Kidney (tissue), 14 donors: ENCODE data around the gene LMCD1. TPM values are rescaled to one million over a fixed set of nuclear protein-coding genes. Genes with fewer than 3 reads are reported as not detected.

Experiments
- DNase-seq, 5 donors: peaks; one replicate each; pipeline ENCODE4 v3.0.0-alpha.2; 2013 to 2020
- FAIRE-seq: peaks from 2 replicates; lab custom pipeline; 2012; peaks lifted over from hg19 to GRCh38; lab: Jason Lieb, UNC
- H3K27ac ChIP-seq, 2 donors: one replicate each; pipeline ENCODE4 v1.7.0; 2013; ENCODE audit warnings: low read depth in 2 of 2, low read length in 2 of 2, inconsistent platforms in 1 of 2
- H3K27me3 ChIP-seq: one replicate; pipeline ENCODE4 v1.7.1; 2013; ENCODE audit warnings: low read length, inconsistent platforms; ENCODE audit not compliant: control insufficient read depth, insufficient read depth
- H3K36me3 ChIP-seq, 3 donors: one replicate each; pipeline versions ENCODE4 v1.7.0 to v1.7.1; 2013; ENCODE audit warnings: low read length in 3 of 3, control low read depth in 1 of 3, inconsistent platforms in 1 of 3; ENCODE audit not compliant: insufficient read depth in 3 of 3, control insufficient read depth in 2 of 3
- H3K4me1 ChIP-seq, 3 donors: one replicate each; pipeline versions ENCODE4 v1.7.0 to v1.7.1; 2013; ENCODE audit warnings: low read length in 3 of 3, inconsistent platforms in 1 of 3, low read depth in 1 of 3; ENCODE audit not compliant: control insufficient read depth in 2 of 3, insufficient read depth in 2 of 3
- H3K4me3 ChIP-seq, 3 donors: one replicate each; pipeline versions ENCODE4 v1.7.0 to v1.8.1; 2013; ENCODE audit warnings: low read length in 3 of 3, control low read depth in 1 of 3, inconsistent platforms in 1 of 3
- H3K9ac ChIP-seq, 3 donors: one replicate each; pipeline versions ENCODE4 v1.7.0 to v1.7.1; 2013; ENCODE audit warnings: low read length in 3 of 3, control low read depth in 1 of 3, inconsistent platforms in 1 of 3
- H3K9me3 ChIP-seq, 3 donors: one replicate each; pipeline versions ENCODE4 v1.7.0 to v1.7.1; 2013; ENCODE audit warnings: low read length in 3 of 3, control low read depth in 1 of 3, inconsistent platforms in 1 of 3; ENCODE audit not compliant: control insufficient read depth in 2 of 3, insufficient read depth in 1 of 3
- intact Hi-C: fragments of 100-400 bp; cut with DNase I; formaldehyde crosslinking; loops from one replicate; pipeline ENCODE4 v1.11.1; 2022
- polyA plus RNA-seq: library from polyadenylated mRNA; stranded (reverse); fragments of 350-450 nt; fragmentation: Illumina TruSeq; extraction: RNeasy Lipid Tissue Mini Kit (QIAGEN cat#74804); gene quantifications from one replicate; pipeline ENCODE4 v1.2.3, GENCODE V29; 2014; ENCODE audit warnings: low read depth, low replicate concordance; ENCODE audit not compliant: insufficient read depth
- total RNA-seq: library from RNA; stranded (reverse); fragmentation: NEBNext Ultra II Directional; extraction: Animal tissue kit (Norgen Biotek cat#: 25700); gene quantifications from one replicate; pipeline ENCODE4 v1.2.1, GENCODE V29; 2021
- TF ChIP-seq, protein P1 (sequence below): IDR thresholded peaks from 3 replicates; pipeline ENCODE4 v1.5.1; 2012; ENCODE audit warnings: mild to moderate bottlenecking, moderate library complexity, borderline replicate concordance; ENCODE audit not compliant: insufficient read depth; ENCODE audit errors: extremely low read depth
- donor health status: control.
- donor health status: control.
- donor health status: control.
- donor health status: control.
- donor health status: control.
- donor health status: DM: yes; HTN: yes; CAD: no.
- donor health status: Normal renal cell carcinoma (clear cell type).

The LMCD1 gene
- total and polyA plus RNA-seq, 2 donors from 2014 or later = 24.3 to 65.4 TPM

- Histone ChIP-seq H3K9ac (no peak overlapping the region), H3K4me3 (no peak overlapping the region), H3K36me3 (no peaks in the 10 kb centered on the region), H3K9me3 (no peaks in the 10 kb centered on the region), H3K27me3 (no peaks in the 10 kb centered on the region), H3K4me1 (peaks cover 0 to 4% (median 2%) of the 10 kb centered on the region in 3 donors), H3K27ac (no peak overlapping the region)
- TF ChIP-seq, protein P1, sequence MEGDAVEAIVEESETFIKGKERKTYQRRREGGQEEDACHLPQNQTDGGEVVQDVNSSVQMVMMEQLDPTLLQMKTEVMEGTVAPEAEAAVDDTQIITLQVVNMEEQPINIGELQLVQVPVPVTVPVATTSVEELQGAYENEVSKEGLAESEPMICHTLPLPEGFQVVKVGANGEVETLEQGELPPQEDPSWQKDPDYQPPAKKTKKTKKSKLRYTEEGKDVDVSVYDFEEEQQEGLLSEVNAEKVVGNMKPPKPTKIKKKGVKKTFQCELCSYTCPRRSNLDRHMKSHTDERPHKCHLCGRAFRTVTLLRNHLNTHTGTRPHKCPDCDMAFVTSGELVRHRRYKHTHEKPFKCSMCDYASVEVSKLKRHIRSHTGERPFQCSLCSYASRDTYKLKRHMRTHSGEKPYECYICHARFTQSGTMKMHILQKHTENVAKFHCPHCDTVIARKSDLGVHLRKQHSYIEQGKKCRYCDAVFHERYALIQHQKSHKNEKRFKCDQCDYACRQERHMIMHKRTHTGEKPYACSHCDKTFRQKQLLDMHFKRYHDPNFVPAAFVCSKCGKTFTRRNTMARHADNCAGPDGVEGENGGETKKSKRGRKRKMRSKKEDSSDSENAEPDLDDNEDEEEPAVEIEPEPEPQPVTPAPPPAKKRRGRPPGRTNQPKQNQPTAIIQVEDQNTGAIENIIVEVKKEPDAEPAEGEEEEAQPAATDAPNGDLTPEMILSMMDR = no peak
- DNase-seq (no peak), FAIRE-seq (no peak)
- intact Hi-C loops = no loop called here
Observed at GRCh38 chr3:8491271-8492144, 10.1 kb upstream of the LMCD1 start.

GRCh38 chr3:8492744-8493511, 8.7 kb upstream of the LMCD1 start:
- Histone ChIP-seq H3K4me1 (peaks cover 0 to 4% (median 2%) of the 10 kb centered on the region in 3 donors), H3K9ac (no peak overlapping the region), H3K4me3 (no peak overlapping the region), H3K9me3 (no peaks in the 10 kb centered on the region), H3K27ac (no peak overlapping the region), H3K36me3 (no peaks in the 10 kb centered on the region), H3K27me3 (no peaks in the 10 kb centered on the region)
- intact Hi-C loops = no loop called here
- TF ChIP-seq, protein P1 = no peak
- FAIRE-seq (no peak), DNase-seq (no peak)

GRCh38 chr3:8493744-8494143, 7.9 kb upstream of the LMCD1 start:
- Histone ChIP-seq H3K4me3 (no peak overlapping the region), H3K9ac (no peak overlapping the region), H3K36me3 (no peaks in the 10 kb centered on the region), H3K9me3 (no peaks in the 10 kb centered on the region), H3K4me1 (peaks cover 0 to 4% (median 2%) of the 10 kb centered on the region in 3 donors), H3K27ac (no peak overlapping the region), H3K27me3 (no peaks in the 10 kb centered on the region)
- TF ChIP-seq, protein P1 = no peak
- intact Hi-C loops = no loop called here
- DNase-seq (no peak), FAIRE-seq (no peak)
